ENCODE measurements around the gene CYP2D6. TPM values are rescaled to one million over a fixed set of nuclear protein-coding genes. Genes with fewer than 3 reads are reported as not detected.
"Not testable (repeated sequence)": the region's sequence is repeated elsewhere in the genome, so short reads cannot be mapped to it uniquely, and the experiment has no call there.

Gene CYP2D6
- total and polyA plus RNA-seq, 2 of the 8 experiments (the other 6 are each of a cell fraction or from before 2014, with no cell fraction given): 0.93 to 1.7 TPM

- no peak for TF ChIP-seq SIX5 (IDR thresholded peaks at IDR 0.05; ENCODE audit: low read depth, low read length)
- no peak for TF ChIP-seq CHD2 (IDR thresholded peaks at IDR 0.05; ENCODE audit: low read length)
- no peak for TF ChIP-seq ATF3 (IDR thresholded peaks at IDR 0.05; ENCODE audit: insufficient read depth, low read depth, low read length)
- TF ChIP-seq JUN (IDR thresholded peaks at IDR 0.05; ENCODE audit: low read depth, low read length): no peak
Measured at GRCh38 chr22:42145175-42145574, 14.6 kb upstream of the CYP2D6 start (continued).

- not testable (repeated sequence) for H4K8ac ChIP-seq (ENCODE audit: extremely low read depth, insufficient read depth, low read length)
Measured at GRCh38 chr22:42143859-42144822, 13.5 kb upstream of the CYP2D6 start.

More at GRCh38 chr22:42143859-42144822, 13.5 kb upstream of the CYP2D6 start:
- H3K23ac ChIP-seq (ENCODE audit: insufficient read length); H3K27ac ChIP-seq (ENCODE audit: low read depth, low read length); POLR2A ChIA-PET (ENCODE audit: partially characterized antibody); H3K9me3 ChIP-seq (ENCODE audit: insufficient read depth in 2 of 2, low read depth in 1 of 2, low read length in 1 of 2); H3K56ac ChIP-seq (replicated peaks; ENCODE audit: insufficient read length, low read depth, low read length); H2BK12ac ChIP-seq (ENCODE audit: low read depth, low read length); H3K9ac ChIP-seq (replicated peaks in 1 of 4; ENCODE audit: extremely low read depth in 1 of 4, low read depth in 3 of 4, low read length in 3 of 4); H3K4me3 ChIP-seq (ENCODE audit: extremely low read depth in 1 of 4, insufficient read depth in 2 of 4, low read depth in 3 of 4, low read length in 4 of 4); H3K79me1 ChIP-seq (ENCODE audit: low read depth, low read length); H2AFZ ChIP-seq (ENCODE audit: low read length); H3K23me2 ChIP-seq (ENCODE audit: low read depth, low read length); H3K4me2 ChIP-seq (ENCODE audit: insufficient read depth in 1 of 2, low read depth in 2 of 2, low read length in 2 of 2); H2BK5ac ChIP-seq (ENCODE audit: low read depth, low read length); H4K91ac ChIP-seq (replicated peaks; ENCODE audit: insufficient read length, low read length); CTCF ChIA-PET (ENCODE audit: partially characterized antibody); H2BK20ac ChIP-seq (ENCODE audit: low read length); H2BK120ac ChIP-seq (replicated peaks; ENCODE audit: low read depth, low read length); H2AK5ac ChIP-seq (ENCODE audit: low read depth, low read length); H3K4ac ChIP-seq (replicated peaks; ENCODE audit: insufficient read length, low read depth, low read length); H4K5ac ChIP-seq (ENCODE audit: insufficient read length, low read depth, low read length); H3K14ac ChIP-seq (ENCODE audit: insufficient read length); H3K79me2 ChIP-seq (ENCODE audit: control insufficient read depth in 1 of 2, insufficient read depth in 2 of 2, low read length in 2 of 2); H2BK15ac ChIP-seq (ENCODE audit: low read length); DNase-seq (ENCODE audit: low read depth in 1 of 2, low spot score in 2 of 2); H3K18ac ChIP-seq (ENCODE audit: extremely low read depth, low read length); FAIRE-seq; H3K27me3 ChIP-seq (replicated peaks in 1 of 4; ENCODE audit: control insufficient read depth in 3 of 4, extremely low read depth in 1 of 4, insufficient read depth in 3 of 4, low read length in 3 of 4); H4K20me1 ChIP-seq (replicated peaks in 1 of 2; ENCODE audit: control insufficient read depth in 1 of 2, insufficient read depth in 2 of 2, low read length in 2 of 2); H3K4me1 ChIP-seq (replicated peaks in 1 of 4; ENCODE audit: control insufficient read depth in 3 of 4, insufficient read depth in 4 of 4, low read length in 3 of 4); H3K36me3 ChIP-seq (ENCODE audit: control insufficient read depth in 2 of 4, insufficient read depth in 4 of 4, low read length in 3 of 4): not testable (repeated sequence)
- WGBS, 2 experiments (ENCODE audit: extremely low coverage in 1 of 2, insufficient coverage in 1 of 2, insufficient read length in 1 of 2, insufficient replicate concordance in 2 of 2, low coverage in 1 of 2, low lambda C conversion rate in 2 of 2, missing lambda C conversion rate in 1 of 2): 87% methylated on average over 15 of the region's 20 CpGs; no CpG with 5 or more reads in 1 of the 2 experiments

Data from H1 (cell line).